ENCODE measurements around the gene DGKI. TPM values are rescaled to one million over a fixed set of nuclear protein-coding genes. Genes with fewer than 3 reads are reported as not detected.

Gene DGKI
- polyA plus RNA-seq, 1 donor = 1.6 TPM

GRCh38 chr7:137687556-137688265 lies 159.1 kb downstream of the DGKI start:
- no peak for DNase-seq

- DNase-seq = no peak
Measured at GRCh38 chr7:137685433-137686164, 161.2 kb downstream of the DGKI start.

- no peak for DNase-seq
Measured at GRCh38 chr7:137684776-137685175, 162.0 kb downstream of the DGKI start.

- DNase-seq = no peak
Measured at GRCh38 chr7:137684316-137684715, 162.5 kb downstream of the DGKI start.

- DNase-seq = no peak
Measured at GRCh38 chr7:137682596-137682995, 164.2 kb downstream of the DGKI start.

- DNase-seq = no peak
Measured at GRCh38 chr7:137681657-137682562, 164.9 kb downstream of the DGKI start.

GRCh38 chr7:137674551-137675409 lies 172.0 kb downstream of the DGKI start:
- no peak for DNase-seq

- DNase-seq = no peak
Measured at GRCh38 chr7:137674048-137674447, 172.7 kb downstream of the DGKI start.

- DNase-seq = no peak
Measured at GRCh38 chr7:137671920-137672319, 174.9 kb downstream of the DGKI start.

GRCh38 chr7:137670222-137671064 lies 176.3 kb downstream of the DGKI start:
- DNase-seq = no peak

- no peak for DNase-seq
Measured at GRCh38 chr7:137669706-137670105, 177.1 kb downstream of the DGKI start.

- DNase-seq = no peak
Measured at GRCh38 chr7:137668404-137668803, 178.4 kb downstream of the DGKI start.

- no peak for DNase-seq
Measured at GRCh38 chr7:137667633-137668387, 179.0 kb downstream of the DGKI start.

- DNase-seq = no peak
Measured at GRCh38 chr7:137664846-137665245, 181.9 kb downstream of the DGKI start.

- DNase-seq = no peak
Measured at GRCh38 chr7:137661634-137662033, 185.1 kb downstream of the DGKI start.

GRCh38 chr7:137658190-137658900 lies 188.4 kb downstream of the DGKI start:
- no peak for DNase-seq

GRCh38 chr7:137657476-137658189 lies 189.1 kb downstream of the DGKI start:
- no peak for DNase-seq

GRCh38 chr7:137656850-137657232 lies 189.9 kb downstream of the DGKI start:
- no peak for DNase-seq

All from left kidney (tissue), 2 donors.